ENCODE data around the gene FABP3. TPM values are rescaled to one million over a fixed set of nuclear protein-coding genes. Genes with fewer than 3 reads are reported as not detected.

The FABP3 gene
- polyA plus RNA-seq, 1 donor from 2014 or later = 7.1 TPM

GRCh38 chr1:31370565-31370964 is 2.3 kb downstream of the FABP3 start:
- H3F3A ChIP-seq (ENCODE audit: insufficient read depth, low read length, poor library complexity, severe bottlenecking) = no peaks in the 10 kb centered on the region
- H3K9ac ChIP-seq (ENCODE audit: low read length) = no peak overlapping the region
- H3K27me3 ChIP-seq (ENCODE audit: insufficient read depth, low read depth, low read length) = no peaks in the 10 kb centered on the region
- H3K9me2 ChIP-seq (ENCODE audit: insufficient read depth, low read length) = no peaks in the 10 kb centered on the region
- TF ChIP-seq MXI1 (conservative IDR thresholded peaks at IDR 0.05; ENCODE audit: poor library complexity, severe bottlenecking) (no peak), CTCF (IDR thresholded peaks at IDR 0.05; ENCODE audit: poor library complexity, severe bottlenecking) (no peak), EP300 (conservative IDR thresholded peaks at IDR 0.05; ENCODE audit: poor library complexity, severe bottlenecking) (no peak), TAF1 (IDR thresholded peaks at IDR 0.05; ENCODE audit: low read depth) (no peak), RAD21 (conservative IDR thresholded peaks at IDR 0.05) (no peak), REST (IDR thresholded peaks at IDR 0.05; ENCODE audit: borderline replicate concordance) (no peak), POLR2AphosphoS5 (IDR thresholded peaks at IDR 0.05) (no peak), SMC3 (conservative IDR thresholded peaks at IDR 0.05; ENCODE audit: poor library complexity) (no peak), EZH2 (IDR thresholded peaks at IDR 0.05; ENCODE audit: borderline replicate concordance, insufficient read depth, low read length, poor library complexity, severe bottlenecking) (no peak)
- no peak overlapping the region for H3K4me2 ChIP-seq (ENCODE audit: low read length)
- no peak overlapping the region for H3K4me3 ChIP-seq (ENCODE audit: low read length)
- H3K9me3 ChIP-seq (ENCODE audit: low read length) = no peaks in the 10 kb centered on the region
- no peaks in the 10 kb centered on the region for H3K79me2 ChIP-seq (replicated peaks; ENCODE audit: insufficient read depth, low read length)
- no peak overlapping the region for H2AFZ ChIP-seq (ENCODE audit: low read depth, low read length)
- no peaks in the 10 kb centered on the region for H3K36me3 ChIP-seq (ENCODE audit: insufficient read depth, low read length)
- no peak overlapping the region for H3K27ac ChIP-seq (ENCODE audit: low read length)
- H4K20me1 ChIP-seq (ENCODE audit: insufficient read depth) = no peaks in the 10 kb centered on the region

- no peak overlapping the region for H2AFZ ChIP-seq (ENCODE audit: low read depth, low read length)
- H3F3A ChIP-seq (ENCODE audit: insufficient read depth, low read length, poor library complexity, severe bottlenecking) = no peaks in the 10 kb centered on the region
- no peaks in the 10 kb centered on the region for H3K27me3 ChIP-seq (ENCODE audit: insufficient read depth, low read depth, low read length)
- H3K4me3 ChIP-seq (ENCODE audit: low read length) = no peak overlapping the region
- H3K79me2 ChIP-seq (replicated peaks; ENCODE audit: insufficient read depth, low read length) = no peaks in the 10 kb centered on the region
- no peak for TF ChIP-seq EP300 (conservative IDR thresholded peaks at IDR 0.05; ENCODE audit: poor library complexity, severe bottlenecking)
- TF ChIP-seq EZH2 (IDR thresholded peaks at IDR 0.05; ENCODE audit: borderline replicate concordance, insufficient read depth, low read length, poor library complexity, severe bottlenecking) = no peak
- no peak for TF ChIP-seq SMC3 (conservative IDR thresholded peaks at IDR 0.05; ENCODE audit: poor library complexity)
- H3K9me2 ChIP-seq (ENCODE audit: insufficient read depth, low read length) = no peaks in the 10 kb centered on the region
- no peak overlapping the region for H3K27ac ChIP-seq (ENCODE audit: low read length)
- no peaks in the 10 kb centered on the region for H3K36me3 ChIP-seq (ENCODE audit: insufficient read depth, low read length)
- no peaks in the 10 kb centered on the region for H3K9me3 ChIP-seq (ENCODE audit: low read length)
- H3K9ac ChIP-seq (ENCODE audit: low read length) = no peak overlapping the region
- no peaks in the 10 kb centered on the region for H4K20me1 ChIP-seq (ENCODE audit: insufficient read depth)
- no peak overlapping the region for H3K4me2 ChIP-seq (ENCODE audit: low read length)
Observed at GRCh38 chr1:31370021-31370420, 2.9 kb downstream of the FABP3 start.
